Endodermal cell (in vitro differentiated cells): ENCODE measurements around the gene CSNK1G2. TPM values are rescaled to one million over a fixed set of nuclear protein-coding genes. Genes with fewer than 3 reads are reported as not detected.

Experiments used
- DNase-seq: peaks from one replicate; pipeline ENCODE4 v3.0.0-alpha.2; 2017
- H3K27ac ChIP-seq: 2 replicates; pipeline ENCODE4 v1.5.1; 2013; ENCODE audit warnings: mild to moderate bottlenecking, low read depth, low read length, moderate library complexity
- H3K27me3 ChIP-seq: 2 replicates; pipeline ENCODE4 v1.6.1; 2013; ENCODE audit warnings: mild to moderate bottlenecking, low read length, moderate library complexity; ENCODE audit not compliant: insufficient read depth, control insufficient read depth, poor library complexity, severe bottlenecking
- H3K36me3 ChIP-seq: 2 replicates; pipeline ENCODE4 v1.7.0; 2013; ENCODE audit warnings: mild to moderate bottlenecking, low read length, moderate library complexity; ENCODE audit not compliant: control insufficient read depth, insufficient read depth
- H3K4me1 ChIP-seq: one replicate; pipeline ENCODE4 v1.7.0; 2013; ENCODE audit warnings: low read length; ENCODE audit not compliant: control insufficient read depth, insufficient read depth
- H3K4me3 ChIP-seq: 2 replicates; pipeline ENCODE4 v1.5.1; 2013; ENCODE audit warnings: mild to moderate bottlenecking, low read length, moderate library complexity
- H3K9ac ChIP-seq: 2 replicates; pipeline ENCODE4 v1.6.1; 2013; ENCODE audit warnings: mild to moderate bottlenecking, low read length, moderate library complexity; ENCODE audit not compliant: poor library complexity, severe bottlenecking; ENCODE audit errors: extremely low read depth
- H3K9me3 ChIP-seq: 2 replicates; pipeline ENCODE4 v1.6.1; 2013; ENCODE audit warnings: mild to moderate bottlenecking, low read length, moderate library complexity; ENCODE audit not compliant: control insufficient read depth
- H3K27ac Mint-ChIP-seq: 2 replicates; pipeline ENCODE4 v1.8.0; 2020; ENCODE audit warnings: mixed read lengths
- H3K27me3 Mint-ChIP-seq: 2 replicates; pipeline ENCODE4 v1.8.0; 2021; ENCODE audit warnings: mild to moderate bottlenecking, mixed read lengths; ENCODE audit not compliant: insufficient read depth
- H3K36me3 Mint-ChIP-seq: 2 replicates; pipeline ENCODE4 v1.8.0; 2020; ENCODE audit warnings: low read depth, mixed read lengths
- H3K4me1 Mint-ChIP-seq: 2 replicates; pipeline ENCODE4 v1.8.0; 2020; ENCODE audit warnings: mixed read lengths
- H3K4me3 Mint-ChIP-seq: 2 replicates; pipeline ENCODE4 v1.8.0; 2020; ENCODE audit warnings: mild to moderate bottlenecking, moderate library complexity, mixed read lengths
- H3K9me3 Mint-ChIP-seq: 2 replicates; pipeline ENCODE4 v1.8.0; 2020; ENCODE audit warnings: mild to moderate bottlenecking, mixed read lengths
- CTCF ChIP-seq: fragments of 200-600 bp; sonication (generic); conservative IDR thresholded peaks from 2 replicates; pipeline ENCODE4 v1.5.0; 2021; ENCODE audit warnings: antibody characterized with exemption, mild to moderate bottlenecking
- whole genome bisulfite sequencing, 2 experiments: methylation state at CpG; one replicate each; pipeline versions ENCODE4 v1.1.5 to v1.1.7; 2013; ENCODE audit warnings: missing lambda C conversion rate in 2 of 2, mixed read lengths in 1 of 2; ENCODE audit not compliant: insufficient coverage in 1 of 2, insufficient read length in 1 of 2; 5-methylcytosine and 5-hydroxymethylcytosine counted together
- total RNA-seq, 2 donors: library from RNA; stranded (reverse); fragmentation: NEBNext Ultra II Directional in 1 of 2; extraction: Animal tissue kit (Norgen Biotek cat#: 25700) in 1 of 2; gene quantifications; 2 replicates in 1 of 2; 3 replicates in 1 of 2; pipeline ENCODE4 v1.2.1, GENCODE V29; 2021

CSNK1G2 gene
- total RNA-seq, 2 donors from 2014 or later, result 111 to 112 TPM

- TF ChIP-seq CTCF, result no peak
- Histone ChIP-seq H3K4me3 (no peak overlapping the region), H3K9ac (no peak overlapping the region), H3K27me3 (no peaks in the 10 kb centered on the region), H3K27ac (no peak overlapping the region), H3K4me1 (no peaks in the 10 kb centered on the region), H3K9me3 (no peaks in the 10 kb centered on the region), H3K36me3 (peaks cover 16% of the 10 kb centered on the region)
- Mint-ChIP-seq H3K9me3 (no peaks in the 10 kb centered on the region), H3K27ac (no peak overlapping the region), H3K4me3 (no peak overlapping the region), H3K4me1 (no peaks in the 10 kb centered on the region), H3K27me3 (no peaks in the 10 kb centered on the region), H3K36me3 (peaks cover 9% of the 10 kb centered on the region)
- DNase-seq, result no peak
- 93% methylated on average over 24 to 38 of the region's 38 CpGs for WGBS, 2 experiments
Observed at GRCh38 chr19:1970003-1970805, 29.2 kb downstream of the CSNK1G2 start.

GRCh38 chr19:1970806-1971502, 30.0 kb downstream of the CSNK1G2 start:
- H3K36me3 ChIP-seq, result peaks cover 16% of the 10 kb centered on the region
- DNase-seq, result no peak
- WGBS, 2 experiments, result 97% methylated on average over 22 to 27 of the region's 27 CpGs
- H3K27me3 Mint-ChIP-seq, result no peaks in the 10 kb centered on the region
- H3K27ac ChIP-seq, result no peak overlapping the region
- H3K4me3 Mint-ChIP-seq, result no peak overlapping the region
- H3K9me3 ChIP-seq, result no peaks in the 10 kb centered on the region
- H3K9ac ChIP-seq, result no peak overlapping the region
- no peak for TF ChIP-seq CTCF
- no peaks in the 10 kb centered on the region for H3K9me3 Mint-ChIP-seq
- no peaks in the 10 kb centered on the region for H3K27me3 ChIP-seq
- no peak overlapping the region for H3K4me3 ChIP-seq
- peaks cover 12% of the 10 kb centered on the region for H3K36me3 Mint-ChIP-seq
- no peaks in the 10 kb centered on the region for H3K4me1 ChIP-seq
- H3K27ac Mint-ChIP-seq, result no peak overlapping the region
- no peaks in the 10 kb centered on the region for H3K4me1 Mint-ChIP-seq

GRCh38 chr19:1974381-1975161, 33.6 kb downstream of the CSNK1G2 start:
- Histone ChIP-seq H3K4me1 (no peaks in the 10 kb centered on the region), H3K9ac (no peak overlapping the region), H3K36me3 (peaks cover 14% of the 10 kb centered on the region), H3K4me3 (no peak overlapping the region), H3K9me3 (no peaks in the 10 kb centered on the region), H3K27me3 (no peaks in the 10 kb centered on the region), H3K27ac (no peak overlapping the region)
- WGBS, 2 experiments, result 95% methylated on average over 13 to 28 of the region's 28 CpGs
- H3K9me3 Mint-ChIP-seq, result no peaks in the 10 kb centered on the region
- peaks cover 22% of the 10 kb centered on the region for H3K36me3 Mint-ChIP-seq
- TF ChIP-seq CTCF, result no peak
- H3K4me3 Mint-ChIP-seq, result no peak overlapping the region
- no peaks in the 10 kb centered on the region for H3K4me1 Mint-ChIP-seq
- DNase-seq, result no peak
- H3K27me3 Mint-ChIP-seq, result no peaks in the 10 kb centered on the region
- H3K27ac Mint-ChIP-seq, result no peak overlapping the region
